NT2/D1 (cell line): ENCODE measurements around the gene TTC9C.

Experiments
- SUZ12 ChIP-seq: IDR thresholded peaks from 2 replicates; pipeline ENCODE4 v1.6.1; 2011; ENCODE audit not compliant: insufficient read length, insufficient read depth; ENCODE audit errors: extremely low read depth
- YY1 ChIP-seq: IDR thresholded peaks from 2 replicates; pipeline ENCODE4 v1.6.1; 2011; ENCODE audit not compliant: insufficient read length, insufficient read depth
- ZNF274 ChIP-seq: IDR thresholded peaks from 2 replicates; pipeline ENCODE4 v1.6.1; 2011; ENCODE audit warnings: mild to moderate bottlenecking, low read depth, low read length

GRCh38 chr11:62732830-62733229 is 4.5 kb downstream of the TTC9C start:
- TF ChIP-seq SUZ12 (no peak), YY1 (no peak), ZNF274 (no peak)
